ENCODE measurements around the gene STK32A. TPM values are rescaled to one million over a fixed set of nuclear protein-coding genes. Genes with fewer than 3 reads are reported as not detected.

Gene STK32A
- total RNA-seq (1 to 10 TPM in 4 of 7 donors, under 1 TPM in 3; 0.67 to 3.1 (median 1.0) TPM), polyA plus RNA-seq (under 1 TPM; 0.15 to 0.42 (median 0.15) TPM)
- long read RNA-seq, donor 1, result 0 reads
- long read RNA-seq, donor 2, result 0 reads

- no peak for DNase-seq
- WGBS, 5 donors, result 5 to 12% (median 6%) methylated on average over 13 to 28 of the region's 28 CpGs
- Histone ChIP-seq H3K36me3 (no peaks in the 10 kb centered on the region), H3K9me3 (no peaks in the 10 kb centered on the region), H3K27me3 (replicated peaks in 1 of 7) (peaks cover 0 to 69% (median 34%) of the 10 kb centered on the region in 7 donors), H3K27ac (no peak within 1 kb of the TSS), H3K4me3 (peak within 1 kb of the TSS; percentile 9 to 64 (median 32)), H3K4me1 (peaks cover 0 to 14% (median 7%) of the 10 kb centered on the region in 6 donors)
- intact Hi-C loops (cut with DNase I; ENCODE audit: low total_unique reads), result no loop called here
- TF ChIP-seq POLR2A (IDR thresholded peaks at IDR 0.05), result no peak
- TF ChIP-seq CTCF (IDR thresholded peaks at IDR 0.05 in 8 of 11, conservative IDR thresholded peaks at IDR 0.05 in 3 of 11), result no peak
- no peak for TF ChIP-seq POLR2AphosphoS5 (IDR thresholded peaks at IDR 0.05)
Observed at GRCh38 chr5:147234825-147235635, at the start of gene STK32A. TSS of gene STK32A (plus strand) at chr5:147235026. CDS start at chr5:147239635, 4,609 bp downstream.

- Histone ChIP-seq H3K27me3 (replicated peaks in 1 of 7) (peaks cover 0 to 9% (median 0%) of the 10 kb centered on the region in 7 donors), H3K27ac (no peak overlapping the region), H3K9me3 (peaks cover 0 to 5% (median 0%) of the 10 kb centered on the region in 8 donors), H3K4me1 (peaks cover 0 to 7% (median 3%) of the 10 kb centered on the region in 6 donors), H3K4me3 (no peak overlapping the region), H3K36me3 (no peaks in the 10 kb centered on the region)
- DNase-seq, result no peak
- whole genome bisulfite sequencing, 5 donors, result 62 to 70% (median 64%) methylated on average over 1 of the region's 1 CpG
- intact Hi-C loops (cut with DNase I; ENCODE audit: low total_unique reads), result loop anchor here (5.0 kb wide), 1 partner anchor 655 kb away; no protein-coding TSS in a partner anchor
- no peak for TF ChIP-seq POLR2A (IDR thresholded peaks at IDR 0.05)
- no peak for TF ChIP-seq CTCF (IDR thresholded peaks at IDR 0.05 in 8 of 11, conservative IDR thresholded peaks at IDR 0.05 in 3 of 11)
- TF ChIP-seq POLR2AphosphoS5 (IDR thresholded peaks at IDR 0.05), result no peak
Observed at GRCh38 chr5:147187099-147187540, 47.7 kb upstream of the STK32A start.

GRCh38 chr5:147188200-147189108, 46.4 kb upstream of the STK32A start:
- Histone ChIP-seq H3K27ac (no peak overlapping the region), H3K4me1 (peaks cover 0 to 7% (median 3%) of the 10 kb centered on the region in 6 donors), H3K9me3 (peaks cover 0 to 5% (median 0%) of the 10 kb centered on the region in 8 donors), H3K4me3 (no peak overlapping the region), H3K36me3 (no peaks in the 10 kb centered on the region), H3K27me3 (replicated peaks in 1 of 7) (peaks cover 0 to 9% (median 0%) of the 10 kb centered on the region in 7 donors)
- WGBS, 5 donors, result 46 to 54% (median 51%) methylated on average over 19 to 20 of the region's 20 CpGs
- TF ChIP-seq POLR2AphosphoS5 (IDR thresholded peaks at IDR 0.05), result no peak
- TF ChIP-seq CTCF (IDR thresholded peaks at IDR 0.05 in 8 of 11, conservative IDR thresholded peaks at IDR 0.05 in 3 of 11), result peak; percentile 54 to 82 (median 76)
- no peak for DNase-seq
- intact Hi-C loops (cut with DNase I; ENCODE audit: low total_unique reads), result loop anchor here (5.0 kb wide), 1 partner anchor 656 kb away; no protein-coding TSS in a partner anchor

Measured in spleen (tissue), 13 donors.